Sigmoid colon (tissue), 7 donors: ENCODE measurements around the gene NMNAT3. TPM values are rescaled to one million over a fixed set of nuclear protein-coding genes. Genes with fewer than 3 reads are reported as not detected.

Source experiments
- DNase-seq: peaks from one replicate; pipeline ENCODE4 v3.0.0-alpha.2; 2019
- H3K27ac ChIP-seq, 4 donors: fragments of 200-600 bp; sonication (generic); one replicate each; pipeline ENCODE4 v1.5.1; 2016 to 2019; ENCODE audit warnings: mild to moderate bottlenecking in 1 of 4
- H3K27me3 ChIP-seq, 3 donors: fragments of 200-600 bp; sonication (generic); one replicate each; pipeline ENCODE4 v1.5.1; 2019; ENCODE audit warnings: mild to moderate bottlenecking in 1 of 3
- H3K36me3 ChIP-seq, 4 donors: fragments of 200-600 bp; sonication (generic); one replicate each; pipeline ENCODE4 v1.5.1; 2016 to 2019
- H3K4me1 ChIP-seq, 4 donors: fragments of 200-600 bp; sonication (generic); one replicate each; pipeline ENCODE4 v1.5.1; 2017 to 2019
- H3K4me3 ChIP-seq, 4 donors: fragments of 200-600 bp; sonication (generic); one replicate each; pipeline ENCODE4 v1.5.1; 2017 to 2019; ENCODE audit warnings: mild to moderate bottlenecking in 2 of 4, moderate library complexity in 1 of 4
- H3K9me3 ChIP-seq, 4 donors: fragments of 200-600 bp in 3 of 4; sonication (generic) in 3 of 4; one replicate each; pipeline versions ENCODE4 v1.5.1 to v1.6.1; 2013 to 2019
- EP300 ChIP-seq, 4 donors: sonication (generic); formaldehyde crosslinking; IDR thresholded peaks; one replicate each; pipeline ENCODE4 v1.6.1; 2017; ENCODE audit warnings: antibody characterized with exemption in 4 of 4
- POLR2A ChIP-seq, 2 donors: fragments of 450-650 bp; IDR thresholded peaks; one replicate each; pipeline ENCODE4 v1.6.1; 2016; ENCODE audit warnings: antibody characterized with exemption in 2 of 2, mild to moderate bottlenecking in 2 of 2, moderate library complexity in 2 of 2
- POLR2AphosphoS5 ChIP-seq, 4 donors: sonication (generic); formaldehyde crosslinking; IDR thresholded peaks; one replicate each; pipeline ENCODE4 v1.6.1; 2017; ENCODE audit warnings: antibody characterized with exemption in 4 of 4
- WGBS, 2 donors: extraction: QIAGEN DNeasy Blood & Tissue Kit; methylation state at CpG; one replicate each; pipeline ENCODE4 v1.1.7; 2013; 5-methylcytosine and 5-hydroxymethylcytosine counted together
- intact Hi-C: fragments of 100-400 bp; cut with DNase I; formaldehyde crosslinking; loops from one replicate; pipeline ENCODE4 v1.15.1; 2023
- polyA plus RNA-seq, 3 donors: library from polyadenylated mRNA; stranded (reverse); fragments of 200-250 nt; gene quantifications; one replicate each; pipeline ENCODE4 v1.2.3, GENCODE V29; 2013
- total RNA-seq, 4 donors: library from RNA; depleted of rRNA; stranded (reverse); fragments of >200 nt; gene quantifications; one replicate each; pipeline ENCODE4 v1.1.0, GENCODE V29; 2016
- TF ChIP-seq, protein P1 (sequence below), 4 experiments: fragments of 450-650 bp in 3 of 4; fragments of 200-600 bp in 1 of 4; IDR thresholded peaks; one replicate each; pipeline ENCODE4 v1.5.1; 2016 to 2019; ENCODE audit warnings: antibody characterized with exemption in 4 of 4, mild to moderate bottlenecking in 3 of 4, moderate library complexity in 2 of 4
- donor health status: healthy with polysubstance abuse.
- donor health status: Bipolar disorder and iron deficiency.
- donor health status: healthy.

Gene NMNAT3
- total and polyA plus RNA-seq, 7 donors, result 3.4 to 24.6 (median 10.0) TPM

DNA sequence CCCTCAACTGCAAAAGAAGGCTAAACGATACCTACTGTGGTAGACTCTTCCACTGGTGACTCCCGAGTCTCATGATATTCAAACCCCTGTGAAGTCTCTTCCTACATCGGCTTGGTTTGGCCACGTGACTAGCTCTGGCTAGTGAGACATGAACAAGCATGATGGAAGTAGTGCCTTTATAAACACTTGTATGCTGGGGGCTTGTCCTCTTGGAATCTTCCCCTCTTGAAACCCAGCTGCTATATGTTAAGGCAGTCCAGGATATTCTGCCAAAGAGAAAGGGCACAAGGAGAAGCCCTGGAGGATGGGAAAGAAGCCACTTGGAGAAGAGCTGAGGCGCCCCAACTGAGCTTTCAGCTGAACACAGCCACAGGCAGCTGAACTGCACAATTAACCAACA, 154.6 kb downstream of the NMNAT3 start:
- intact Hi-C loops, result no loop called here
- 94 to 95% methylated on average over 5 of the region's 5 CpGs for WGBS, 2 donors
- TF ChIP-seq POLR2A (IDR thresholded peaks at IDR 0.05) (no peak), EP300 (IDR thresholded peaks at IDR 0.05) (no peak), POLR2AphosphoS5 (IDR thresholded peaks at IDR 0.05) (no peak)
- TF ChIP-seq, protein P1, sequence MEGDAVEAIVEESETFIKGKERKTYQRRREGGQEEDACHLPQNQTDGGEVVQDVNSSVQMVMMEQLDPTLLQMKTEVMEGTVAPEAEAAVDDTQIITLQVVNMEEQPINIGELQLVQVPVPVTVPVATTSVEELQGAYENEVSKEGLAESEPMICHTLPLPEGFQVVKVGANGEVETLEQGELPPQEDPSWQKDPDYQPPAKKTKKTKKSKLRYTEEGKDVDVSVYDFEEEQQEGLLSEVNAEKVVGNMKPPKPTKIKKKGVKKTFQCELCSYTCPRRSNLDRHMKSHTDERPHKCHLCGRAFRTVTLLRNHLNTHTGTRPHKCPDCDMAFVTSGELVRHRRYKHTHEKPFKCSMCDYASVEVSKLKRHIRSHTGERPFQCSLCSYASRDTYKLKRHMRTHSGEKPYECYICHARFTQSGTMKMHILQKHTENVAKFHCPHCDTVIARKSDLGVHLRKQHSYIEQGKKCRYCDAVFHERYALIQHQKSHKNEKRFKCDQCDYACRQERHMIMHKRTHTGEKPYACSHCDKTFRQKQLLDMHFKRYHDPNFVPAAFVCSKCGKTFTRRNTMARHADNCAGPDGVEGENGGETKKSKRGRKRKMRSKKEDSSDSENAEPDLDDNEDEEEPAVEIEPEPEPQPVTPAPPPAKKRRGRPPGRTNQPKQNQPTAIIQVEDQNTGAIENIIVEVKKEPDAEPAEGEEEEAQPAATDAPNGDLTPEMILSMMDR (IDR thresholded peaks at IDR 0.05), result no peak
- no peak for DNase-seq
- no peaks in the 10 kb centered on the region for H3K9me3 ChIP-seq
- no peaks in the 10 kb centered on the region for H3K27me3 ChIP-seq
- H3K4me1 ChIP-seq, result no peaks in the 10 kb centered on the region
- no peak overlapping the region for H3K4me3 ChIP-seq
- no peak overlapping the region for H3K27ac ChIP-seq
- no peaks in the 10 kb centered on the region for H3K36me3 ChIP-seq

DNA sequence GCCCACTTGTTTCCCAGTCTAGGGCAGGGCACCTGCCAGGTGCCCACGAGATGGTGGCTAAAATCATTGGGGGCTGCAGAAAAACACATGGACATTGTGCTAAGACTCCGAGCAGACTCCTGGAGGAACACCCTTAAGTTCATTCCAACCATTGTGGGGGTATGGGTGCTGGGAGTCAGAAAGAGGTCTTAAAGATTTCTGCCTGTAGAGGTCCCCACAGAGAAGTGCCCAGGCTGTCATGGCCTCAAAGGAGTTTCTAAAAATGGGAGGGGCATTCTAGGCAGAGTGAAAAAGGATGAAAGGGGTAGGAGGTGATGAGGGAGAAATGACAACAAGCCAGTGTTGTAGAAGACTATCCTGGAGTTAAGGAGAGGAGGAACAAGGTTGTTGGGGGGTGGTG, 155.4 kb downstream of the NMNAT3 start:
- Histone ChIP-seq H3K4me3 (no peak overlapping the region), H3K36me3 (no peaks in the 10 kb centered on the region), H3K27ac (no peak overlapping the region), H3K9me3 (no peaks in the 10 kb centered on the region), H3K27me3 (no peaks in the 10 kb centered on the region), H3K4me1 (no peaks in the 10 kb centered on the region)
- intact Hi-C loops, result no loop called here
- no peak for DNase-seq
- 38 to 63% methylated on average over 2 of the region's 2 CpGs for WGBS, 2 donors
- TF ChIP-seq, protein P1 (IDR thresholded peaks at IDR 0.05), result no peak
- TF ChIP-seq EP300 (IDR thresholded peaks at IDR 0.05), result no peak
- TF ChIP-seq POLR2AphosphoS5 (IDR thresholded peaks at IDR 0.05), result no peak
- no peak for TF ChIP-seq POLR2A (IDR thresholded peaks at IDR 0.05)

DNA sequence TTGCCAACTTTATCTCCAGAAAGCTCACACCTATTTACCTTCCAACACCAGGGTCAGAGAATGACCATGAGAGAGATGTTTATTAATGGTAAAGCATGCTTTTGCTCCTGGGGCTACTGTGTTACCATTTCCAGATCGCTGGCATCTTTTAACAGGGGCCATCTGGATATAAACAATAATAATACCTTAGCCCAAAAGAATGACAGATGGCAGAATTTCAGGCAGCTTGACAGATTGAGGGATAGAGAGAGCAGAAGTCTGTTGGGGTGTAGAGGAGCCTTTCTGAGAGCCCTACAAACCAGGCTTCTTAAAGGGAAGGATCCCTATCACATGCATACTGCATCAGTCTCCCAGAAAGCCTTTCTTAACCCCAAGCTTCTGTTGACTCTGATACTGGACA, 156.0 kb downstream of the NMNAT3 start:
- H3K4me3 ChIP-seq, result no peak overlapping the region
- TF ChIP-seq, protein P1 (IDR thresholded peaks at IDR 0.05), result no peak
- no peak for TF ChIP-seq POLR2A (IDR thresholded peaks at IDR 0.05)
- no peak for TF ChIP-seq POLR2AphosphoS5 (IDR thresholded peaks at IDR 0.05)
- TF ChIP-seq EP300 (IDR thresholded peaks at IDR 0.05), result no peak
- no peaks in the 10 kb centered on the region for H3K36me3 ChIP-seq
- no peak overlapping the region for H3K27ac ChIP-seq
- intact Hi-C loops, result no loop called here
- 66 to 85% methylated on average over 1 of the region's 1 CpG for WGBS, 2 donors
- H3K9me3 ChIP-seq, result no peaks in the 10 kb centered on the region
- H3K27me3 ChIP-seq, result no peaks in the 10 kb centered on the region
- no peak for DNase-seq
- H3K4me1 ChIP-seq, result no peaks in the 10 kb centered on the region

DNA sequence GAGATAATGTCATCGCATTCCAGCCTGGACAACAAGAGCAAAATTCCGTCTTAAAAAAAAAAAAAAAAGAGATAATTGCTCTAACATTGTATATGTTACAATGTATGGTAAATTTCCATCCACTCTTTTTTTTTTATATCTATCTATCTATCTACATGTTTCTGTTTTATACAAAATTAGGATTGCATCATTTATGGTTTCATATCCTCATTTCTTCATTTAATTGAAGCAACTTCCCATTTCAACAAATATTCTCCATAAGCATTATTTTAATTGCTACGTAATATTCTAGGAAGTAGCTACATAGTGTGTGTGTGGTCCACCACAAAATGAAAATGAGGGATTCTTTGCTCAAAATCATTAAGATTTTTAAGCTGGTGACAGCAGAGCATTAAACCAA, 156.6 kb downstream of the NMNAT3 start:
- H3K27me3 ChIP-seq, result no peaks in the 10 kb centered on the region
- WGBS, 2 donors, result 90 to 94% methylated on average over 3 of the region's 3 CpGs

More for the DNA sequence above, 156.6 kb downstream of the NMNAT3 start:
- Histone ChIP-seq H3K4me1 (no peaks in the 10 kb centered on the region), H3K36me3 (no peaks in the 10 kb centered on the region), H3K4me3 (no peak overlapping the region), H3K9me3 (no peaks in the 10 kb centered on the region), H3K27ac (no peak overlapping the region)
- TF ChIP-seq, protein P1 (IDR thresholded peaks at IDR 0.05), result no peak
- TF ChIP-seq POLR2AphosphoS5 (IDR thresholded peaks at IDR 0.05), result no peak
- TF ChIP-seq POLR2A (IDR thresholded peaks at IDR 0.05), result no peak
- TF ChIP-seq EP300 (IDR thresholded peaks at IDR 0.05), result no peak
- intact Hi-C loops, result no loop called here
- no peak for DNase-seq
